NCI-H2227 (cell line): ENCODE results near the gene TCF7.
A peak's percentile ranks its signal among the peaks of the same experiment; 100 is the strongest.

Experiments
- DNase-seq: peaks from one replicate; lab custom pipeline; 2025; ENCODE audit not compliant: unreplicated experiment; lab: John Stamatoyannopoulos, UW

The TCF7 gene

DNA sequence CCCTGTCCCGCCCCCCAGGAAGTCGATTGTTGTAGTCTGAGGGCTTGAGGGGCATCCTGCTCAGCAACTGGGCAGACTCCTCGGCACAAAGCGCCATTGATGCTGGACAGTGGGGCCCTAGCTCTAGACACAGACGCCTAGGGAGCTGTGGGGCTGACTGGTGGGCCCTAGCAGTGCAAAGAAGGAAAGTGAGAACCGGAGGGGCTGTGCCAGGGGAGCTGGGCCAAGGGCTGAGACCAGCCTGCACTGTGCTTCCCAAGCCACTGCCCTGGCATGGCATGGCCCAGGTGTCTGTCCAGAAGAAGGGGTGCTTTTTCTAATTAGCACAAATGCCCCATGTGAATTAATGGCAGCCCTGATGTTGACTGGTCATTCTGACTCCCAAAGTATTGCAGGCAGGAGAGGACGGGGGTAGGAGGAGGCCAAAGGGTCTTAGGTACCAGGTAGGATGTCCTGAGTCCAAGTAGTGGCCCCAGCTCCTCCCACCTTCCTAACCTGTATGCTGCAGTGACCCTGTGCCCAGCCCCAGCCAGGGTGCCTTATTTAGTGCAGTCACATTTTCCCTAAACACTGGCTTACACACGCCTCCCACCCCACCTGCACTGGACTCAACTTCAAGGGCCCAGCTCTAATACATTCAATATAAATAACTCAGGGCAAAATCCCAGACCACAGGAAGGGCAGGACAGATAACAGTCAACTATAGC, 15.9 kb downstream of the TCF7 start:
- DNase-seq: no peak

DNA sequence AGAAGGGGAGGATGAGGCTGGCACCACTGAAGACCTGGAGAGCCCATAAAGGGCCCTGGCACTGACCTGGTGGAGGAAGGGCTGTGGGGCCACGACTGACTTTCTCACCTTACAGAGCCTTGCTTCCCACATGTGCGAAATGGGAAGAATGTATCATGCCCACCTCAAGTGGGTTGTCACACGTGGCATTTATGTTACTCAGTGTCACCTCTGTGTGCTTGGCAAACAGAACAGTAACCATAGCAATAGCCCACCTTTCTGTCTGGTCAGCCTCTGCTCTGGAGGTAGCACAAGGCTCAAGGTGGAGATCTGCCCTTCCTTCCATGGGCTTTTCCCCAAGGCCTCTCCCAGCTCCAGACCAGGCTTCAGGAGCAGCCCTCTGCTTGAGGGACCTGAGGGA, 16.7 kb downstream of the TCF7 start:
- DNase-seq: no peak

DNA sequence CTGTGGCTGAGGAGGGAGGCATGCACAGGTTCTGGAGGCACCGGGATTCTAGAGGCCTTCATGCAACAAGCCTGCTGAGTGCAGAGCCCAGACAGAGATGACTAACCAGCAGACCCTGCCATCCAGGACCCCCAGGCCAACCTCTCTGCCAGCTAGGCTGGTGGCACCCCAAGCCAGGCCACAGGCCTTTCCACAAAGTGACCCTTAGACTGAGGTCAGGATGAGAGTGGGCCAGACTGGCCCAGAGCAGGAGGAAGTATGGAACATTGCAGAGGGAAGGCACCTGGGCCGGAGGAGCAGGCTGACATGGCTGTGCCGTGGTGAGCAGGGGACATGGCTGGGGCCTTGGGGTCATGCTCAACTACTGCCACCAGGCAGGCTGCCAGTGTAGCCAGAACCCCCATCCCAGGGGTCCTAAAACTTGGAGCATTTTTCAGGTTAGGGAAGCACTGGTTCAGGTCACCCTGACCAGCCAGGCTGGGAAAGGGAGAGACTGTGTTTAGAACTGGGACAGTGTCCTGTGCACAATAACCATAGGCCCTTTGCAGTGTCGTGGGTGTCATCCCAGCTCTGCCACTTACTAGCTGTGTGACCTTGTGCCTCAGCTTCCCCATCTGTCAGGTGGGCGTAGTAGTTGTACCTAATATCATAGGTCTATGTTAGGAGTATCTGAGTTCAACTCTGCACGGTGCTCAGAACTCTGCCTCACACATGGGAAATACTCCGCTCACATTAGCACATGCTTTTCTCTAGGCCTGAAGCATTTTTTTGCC, 17.3 kb downstream of the TCF7 start:
- no peak for DNase-seq

DNA sequence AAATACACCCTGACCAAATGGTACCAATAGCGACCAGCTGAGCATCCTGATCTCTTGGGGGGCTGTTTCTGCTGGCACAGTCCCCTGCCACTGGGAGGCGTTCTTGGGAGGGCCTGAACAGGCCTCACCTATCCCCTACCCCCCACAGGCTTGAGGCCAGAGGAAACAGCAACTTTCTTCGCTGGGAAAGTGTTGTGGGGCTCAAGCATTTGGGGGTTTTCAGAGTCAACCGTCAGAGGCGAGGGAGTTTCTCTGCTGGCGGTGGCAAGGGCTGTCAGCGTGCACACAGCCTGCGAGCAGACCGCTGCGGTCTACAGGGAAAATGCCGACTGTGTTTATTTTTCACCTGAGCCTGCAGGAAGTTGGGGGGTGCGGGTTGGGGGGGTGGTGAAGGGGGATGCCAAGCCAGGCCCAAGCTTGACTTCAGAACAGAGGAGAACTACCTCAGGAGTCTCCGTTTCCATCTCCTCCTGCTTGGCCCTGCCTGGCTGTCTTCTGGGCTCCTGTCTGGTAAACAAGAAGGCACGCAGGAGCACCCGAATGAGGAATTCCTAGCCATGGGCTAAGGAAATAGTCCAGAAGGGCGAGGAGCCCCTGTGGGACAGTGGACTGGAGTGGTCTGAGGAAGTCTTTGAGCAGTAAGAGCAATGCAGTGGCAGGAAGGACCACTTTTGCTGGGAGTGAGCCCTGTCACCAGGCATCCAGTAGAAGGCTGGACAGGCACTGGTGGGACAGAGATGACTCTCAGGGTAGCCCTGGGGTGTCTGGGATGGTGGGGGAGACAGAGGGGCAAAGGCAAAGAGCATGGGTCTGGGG, 18.1 kb downstream of the TCF7 start:
- DNase-seq: no peak

DNA sequence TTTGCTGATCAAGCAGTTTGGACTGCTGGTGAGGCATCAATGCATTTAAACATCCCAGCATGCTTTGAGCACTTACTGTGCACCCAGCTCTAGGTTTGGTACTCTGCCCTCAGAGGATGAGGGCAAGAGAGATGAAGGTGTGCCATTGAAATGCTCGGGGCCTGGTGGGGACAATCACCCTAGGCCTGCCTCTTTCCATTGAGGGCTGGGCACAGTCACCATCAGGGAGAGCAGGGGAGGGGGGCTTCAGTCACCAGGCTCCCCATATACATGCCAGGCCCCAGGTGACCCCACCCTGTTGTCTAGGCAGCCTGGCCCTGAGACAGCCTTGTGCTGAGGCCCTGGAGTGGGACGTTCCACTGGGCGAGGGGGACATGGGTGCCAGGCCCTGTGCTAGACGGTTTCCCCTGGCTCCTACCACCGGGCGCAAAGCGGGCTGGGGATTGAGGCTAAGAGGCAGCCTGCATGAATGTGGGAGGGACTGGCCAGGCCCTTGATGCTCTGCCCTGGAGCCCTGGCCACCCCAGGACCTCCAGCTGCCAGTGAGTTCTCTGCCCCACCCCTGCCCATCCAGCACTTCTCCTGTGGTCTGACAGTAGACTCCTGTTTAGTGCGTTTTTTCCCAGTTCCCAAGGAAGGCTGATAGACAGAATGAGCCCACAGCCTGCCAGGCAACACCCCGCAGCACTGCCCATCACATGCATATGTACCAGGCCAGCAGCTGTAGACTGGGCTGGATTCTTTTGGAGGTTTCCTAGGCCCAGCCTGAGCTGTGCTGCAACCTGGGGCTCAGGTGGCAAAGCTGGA, 18.9 kb downstream of the TCF7 start:
- no peak for DNase-seq

DNA sequence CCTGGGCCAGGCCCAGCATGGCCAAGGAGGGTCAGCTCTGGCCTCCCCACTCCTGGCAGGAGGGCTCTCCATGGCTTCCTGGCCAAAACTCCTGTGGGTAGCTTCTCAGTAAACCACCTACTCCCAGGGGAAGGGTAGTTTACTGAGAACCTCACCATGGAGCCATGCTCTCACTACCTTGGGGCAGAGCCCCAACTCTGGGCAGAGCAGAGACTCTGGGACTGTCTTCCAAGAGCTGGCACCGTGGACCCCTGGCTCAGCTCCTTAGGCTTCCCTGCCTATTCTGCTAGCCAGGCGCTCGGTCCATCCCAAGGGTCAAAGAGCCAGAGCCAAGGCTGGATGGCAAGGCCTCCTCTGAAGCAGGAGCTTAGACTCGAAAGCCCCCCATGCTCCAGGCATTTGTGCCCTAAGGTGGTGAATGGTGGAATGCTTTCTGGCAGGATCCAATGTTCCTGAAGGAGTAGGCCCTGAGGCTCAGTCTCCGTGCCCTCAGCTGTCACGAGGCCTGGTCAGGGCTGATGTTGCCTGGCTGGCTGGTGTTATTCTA, 19.6 kb downstream of the TCF7 start:
- no peak for DNase-seq

DNA sequence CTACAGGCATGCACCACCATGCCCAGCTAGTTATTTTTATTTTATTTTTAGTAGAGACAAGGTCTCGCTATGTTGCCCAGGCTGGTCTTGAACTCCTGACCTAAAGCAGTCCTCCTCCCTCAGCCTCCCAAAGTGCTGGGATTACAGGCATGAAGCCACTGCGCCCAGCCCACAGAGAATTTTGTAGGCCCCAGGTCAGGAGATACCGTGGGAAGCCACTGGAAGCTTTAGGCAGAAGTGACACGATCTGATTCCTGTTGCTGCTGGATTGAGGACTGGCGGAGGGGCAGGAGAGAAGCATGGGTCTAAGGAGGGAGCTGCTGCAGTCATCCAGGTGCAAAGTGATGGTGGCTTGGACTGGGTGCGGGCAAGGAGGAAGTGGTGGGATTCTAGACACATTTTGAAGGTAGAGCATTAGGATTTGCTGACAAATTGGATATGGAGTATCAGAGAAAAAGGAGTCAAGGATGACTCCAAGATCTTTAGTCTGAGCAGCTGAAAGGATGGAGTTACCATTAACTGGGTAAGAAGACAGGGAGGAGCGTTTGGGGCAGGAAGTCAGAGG, 20.7 kb downstream of the TCF7 start:
- no peak for DNase-seq

DNA sequence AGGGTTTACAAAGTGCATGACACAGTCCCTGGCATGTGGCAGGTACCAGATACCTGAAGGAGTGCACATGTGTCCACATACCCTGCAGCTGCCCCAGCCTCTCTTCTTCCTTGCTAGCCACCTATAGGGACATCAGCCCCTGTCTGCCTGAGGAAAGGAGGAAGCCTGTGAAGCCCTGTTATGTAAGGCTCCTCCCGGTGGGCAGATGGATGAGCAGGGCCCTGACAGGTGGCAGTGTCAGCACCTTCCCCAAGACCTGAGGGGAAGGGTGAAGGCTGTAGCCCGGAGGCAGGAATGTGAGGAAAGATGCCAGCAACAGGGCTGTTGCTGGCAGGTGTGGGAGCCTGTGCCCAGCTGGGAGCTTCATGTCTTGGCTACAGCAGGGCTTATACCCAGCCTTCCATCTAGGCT, 21.7 kb downstream of the TCF7 start:
- no peak for DNase-seq

DNA sequence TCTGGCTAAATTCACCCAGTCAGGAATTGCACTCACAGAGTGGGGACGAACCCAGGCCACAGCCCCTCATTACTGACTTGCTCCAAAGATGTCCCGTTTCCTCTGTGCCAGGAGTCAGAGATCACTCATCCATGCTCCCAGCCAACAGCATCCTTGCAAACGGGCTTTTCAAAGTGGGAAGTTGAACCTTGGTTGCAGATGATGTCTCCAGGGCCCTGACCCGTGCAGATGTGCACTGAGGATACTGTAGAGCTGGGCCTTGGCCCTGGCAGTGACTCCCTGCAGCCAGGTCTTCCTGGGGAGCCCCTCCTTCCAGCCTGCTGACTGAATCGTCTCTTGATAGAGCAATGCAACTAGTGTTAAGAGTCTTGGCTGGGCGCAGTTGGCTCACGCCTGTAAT, 22.3 kb downstream of the TCF7 start:
- DNase-seq: no peak

DNA sequence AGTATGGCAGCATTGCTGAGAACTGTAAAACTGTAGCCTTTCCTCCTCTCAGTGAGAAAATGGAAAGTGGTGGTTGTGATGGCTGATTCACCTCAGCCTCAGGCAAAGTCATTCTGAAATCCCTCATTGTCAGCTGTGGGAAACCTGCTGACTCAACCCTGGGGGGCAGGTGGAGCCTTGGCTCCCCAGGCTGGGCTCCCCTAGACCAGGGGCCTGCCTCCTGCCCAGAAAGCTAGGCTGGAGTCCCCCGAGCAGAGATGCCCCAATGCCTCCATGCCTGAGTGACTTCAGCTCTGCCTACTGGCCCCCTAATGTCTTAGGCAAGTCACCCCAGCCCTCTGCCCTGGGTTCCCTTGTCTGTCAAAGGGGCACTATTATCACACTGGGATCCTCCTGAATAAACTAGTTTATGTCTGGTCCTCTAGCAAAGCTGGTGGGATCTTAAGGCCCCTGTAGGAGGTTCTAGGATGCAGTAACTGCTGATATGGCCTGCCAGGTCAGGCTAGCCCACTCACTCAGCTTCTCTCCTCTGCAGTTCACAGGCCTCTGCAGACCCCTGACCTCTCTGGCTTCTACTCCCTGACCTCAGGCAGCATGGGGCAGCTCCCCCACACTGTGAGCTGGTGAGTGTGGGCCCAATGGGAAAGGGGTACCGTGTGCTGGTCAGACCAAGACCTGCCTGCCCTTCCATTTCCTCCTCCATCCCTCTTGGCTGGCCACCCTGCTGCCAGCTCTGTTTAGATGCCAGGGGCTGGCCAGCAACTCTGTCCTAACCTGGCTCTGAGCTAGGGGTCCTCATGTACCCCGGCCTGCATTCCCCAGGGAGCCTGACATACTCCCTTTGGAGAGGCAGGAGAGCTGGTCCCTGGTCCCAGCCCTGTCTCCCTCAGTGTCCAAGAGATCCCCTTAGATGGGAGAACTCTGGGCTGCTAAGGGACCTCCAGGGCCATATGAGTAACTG, 24.2 kb downstream of the TCF7 start:
- no peak for DNase-seq

DNA sequence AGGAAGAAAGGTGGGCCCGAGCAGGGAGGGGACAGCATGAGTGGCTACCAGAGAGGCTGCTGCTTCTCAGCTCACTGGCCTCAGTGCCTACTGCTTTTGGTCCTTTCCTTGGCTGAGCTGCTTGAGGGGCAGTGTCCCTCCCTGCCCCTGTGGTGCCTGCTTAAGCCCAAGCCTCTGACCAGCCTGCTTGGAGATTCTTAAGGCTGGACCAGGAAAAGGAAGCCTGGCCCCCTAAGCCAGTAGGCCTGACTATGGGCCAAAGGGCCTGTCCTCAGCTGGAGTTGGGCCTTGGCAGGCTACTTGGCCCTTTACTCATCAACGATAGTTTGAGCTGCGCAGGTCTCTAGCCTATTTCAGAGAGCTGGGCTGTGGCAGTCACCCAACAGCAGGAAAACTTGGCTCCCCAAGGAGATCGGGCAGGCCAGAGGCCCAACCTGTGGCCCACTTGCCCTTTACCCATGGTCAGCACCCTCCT, 24.9 kb downstream of the TCF7 start:
- no peak for DNase-seq

DNA sequence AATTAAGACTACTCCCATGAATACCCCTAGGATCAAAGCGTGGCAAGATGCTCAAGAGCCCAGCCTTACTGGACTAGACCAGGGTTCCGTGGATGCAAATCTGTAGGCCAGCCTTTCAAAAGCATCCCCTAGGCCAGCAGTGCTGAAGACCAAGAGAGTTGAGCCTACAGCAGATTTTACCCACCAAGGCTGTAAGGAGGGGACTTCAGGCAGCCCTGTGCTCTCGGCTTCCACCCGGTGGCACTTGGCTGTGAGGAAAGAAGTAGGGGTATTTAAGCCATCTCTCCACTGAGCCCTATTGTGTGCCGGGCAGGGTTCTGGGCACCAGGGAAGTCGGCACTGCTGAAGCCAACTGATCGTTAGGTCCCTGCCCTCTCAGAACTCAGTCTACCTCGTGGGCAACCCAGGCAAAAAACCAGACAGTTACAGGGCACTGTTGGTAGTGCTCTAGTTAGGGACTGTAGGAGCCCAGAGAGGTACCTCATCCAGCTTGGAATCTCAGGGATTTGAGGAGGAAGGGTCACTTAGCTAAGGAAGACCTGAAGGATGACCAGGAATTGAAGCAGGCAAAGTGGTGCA, 25.5 kb downstream of the TCF7 start:
- no peak for DNase-seq

DNA sequence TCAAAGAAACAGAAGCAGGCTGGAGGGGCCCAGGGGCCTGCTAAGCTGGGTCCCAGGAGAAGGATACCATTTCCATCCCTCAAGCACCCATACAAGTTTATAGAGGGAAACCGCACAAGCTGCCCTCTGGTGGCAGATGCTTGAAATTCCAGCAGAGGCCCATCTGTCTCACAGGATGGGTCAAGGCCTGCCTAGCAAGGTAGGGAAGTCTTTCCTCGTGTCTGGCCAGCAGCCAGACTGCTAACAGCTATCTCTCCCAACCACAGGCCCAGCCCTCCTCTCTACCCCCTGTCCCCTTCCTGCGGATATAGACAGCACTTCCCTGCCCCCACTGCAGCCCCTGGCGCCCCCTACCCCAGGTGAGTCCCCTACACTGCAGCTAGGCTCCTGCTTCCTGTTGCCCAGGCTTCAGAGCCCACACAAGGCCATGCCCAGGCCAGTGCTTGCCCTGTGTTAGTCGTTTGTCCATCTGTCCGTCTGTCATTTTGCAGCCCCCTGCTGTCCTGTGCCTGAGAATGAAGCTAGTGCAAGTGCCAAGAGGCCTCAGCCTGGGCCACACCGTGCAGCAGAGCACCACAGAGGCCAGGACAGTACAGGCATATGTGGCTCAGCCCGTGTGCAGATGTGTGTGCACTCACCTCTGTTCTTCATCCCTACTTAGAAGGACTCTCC, 26.2 kb downstream of the TCF7 start:
- DNase-seq: peak; percentile 68

DNA sequence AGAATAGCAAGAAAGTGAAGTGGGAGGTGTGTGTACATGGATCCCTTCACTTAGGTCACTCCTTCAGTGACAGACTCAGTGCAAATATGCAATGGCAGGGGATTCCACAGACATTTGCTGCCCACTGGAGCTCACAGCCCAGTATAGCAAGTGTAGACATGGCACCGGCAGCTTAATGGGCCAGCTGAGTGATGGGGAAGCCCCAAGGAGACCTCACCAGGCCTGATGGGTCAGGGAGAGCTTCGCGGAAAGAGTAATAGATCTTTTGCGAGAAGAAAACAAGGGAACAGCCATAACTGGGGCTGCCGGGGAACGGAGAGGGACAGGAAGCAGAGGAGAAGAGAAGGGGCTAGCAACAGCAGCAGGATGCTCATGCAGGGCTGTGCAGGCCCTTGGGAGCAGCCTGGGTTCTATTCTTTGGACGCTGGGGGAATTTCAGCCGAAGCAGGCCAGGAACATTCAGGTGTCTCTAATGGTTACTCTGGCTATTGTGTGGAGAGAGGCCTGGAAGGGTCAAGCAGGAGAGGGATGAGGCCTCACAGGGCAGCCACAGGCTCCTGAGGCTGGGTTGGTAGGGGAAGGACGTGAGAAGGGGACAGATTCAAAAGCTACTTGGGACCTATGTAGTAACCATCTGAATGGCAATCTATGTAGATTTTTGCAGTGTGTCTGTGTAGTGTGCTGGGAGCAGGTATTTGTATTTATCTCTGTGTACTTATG, 27.0 kb downstream of the TCF7 start:
- DNase-seq: no peak

DNA sequence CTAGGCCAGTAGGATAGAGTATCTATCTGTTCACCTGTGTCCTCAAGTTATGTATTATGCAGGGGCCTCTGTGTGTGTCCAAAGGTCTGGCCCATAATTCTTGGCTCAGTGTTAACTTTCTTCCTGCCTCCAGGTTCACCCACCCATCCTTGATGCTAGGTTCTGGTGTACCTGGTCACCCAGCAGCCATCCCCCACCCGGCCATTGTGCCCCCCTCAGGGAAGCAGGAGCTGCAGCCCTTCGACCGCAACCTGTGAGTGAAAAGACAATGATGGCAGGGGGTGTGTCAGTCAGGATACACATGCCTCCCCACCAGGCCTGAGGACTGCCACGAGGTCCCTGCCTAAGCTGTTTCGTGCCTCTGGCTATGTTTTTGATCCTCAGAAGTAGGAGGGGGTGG, 27.6 kb downstream of the TCF7 start:
- DNase-seq: no peak

DNA sequence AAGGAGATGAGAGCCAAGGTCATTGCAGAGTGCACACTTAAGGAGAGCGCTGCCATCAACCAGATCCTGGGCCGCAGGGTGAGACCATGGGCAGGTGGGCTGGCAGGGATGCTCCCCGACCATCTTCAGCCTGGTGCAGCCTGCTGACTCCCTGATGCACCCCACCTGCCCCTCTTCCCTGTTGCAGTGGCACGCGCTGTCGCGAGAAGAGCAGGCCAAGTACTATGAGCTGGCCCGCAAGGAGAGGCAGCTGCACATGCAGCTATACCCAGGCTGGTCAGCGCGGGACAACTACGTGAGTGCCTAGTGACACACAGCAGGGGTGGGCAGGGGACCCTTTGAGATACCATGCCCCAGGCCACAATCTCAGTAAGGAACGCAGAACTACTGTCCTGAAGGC, 28.3 kb downstream of the TCF7 start:
- no peak for DNase-seq

DNA sequence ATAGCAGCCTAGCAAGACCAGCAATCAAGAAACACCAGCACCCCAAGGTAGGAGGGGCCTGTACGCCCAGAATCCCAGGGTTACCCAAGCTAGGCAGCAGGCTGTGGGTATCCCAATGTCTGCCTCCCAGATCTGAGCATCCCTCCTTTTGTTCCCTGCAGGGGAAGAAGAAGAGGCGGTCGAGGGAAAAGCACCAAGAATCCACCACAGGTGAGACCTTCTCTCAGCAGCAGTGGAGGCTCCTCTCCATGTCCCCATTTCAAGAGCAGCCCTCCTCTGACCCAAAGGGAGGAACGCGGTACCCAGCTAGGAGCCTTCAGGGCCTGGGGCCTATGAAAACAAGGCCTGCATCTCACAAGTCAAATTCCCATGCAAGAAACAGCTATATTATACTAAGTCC, 28.9 kb downstream of the TCF7 start:
- no peak for DNase-seq
